Neural cell (in vitro differentiated cells): ENCODE results near the gene C2orf72. TPM values are rescaled to one million over a fixed set of nuclear protein-coding genes. Genes with fewer than 3 reads are reported as not detected.

ENCODE experiments used
- H2AFZ ChIP-seq: fragments of 200-600, 300-800 bp; sonication (generic), shearing (Covaris generic); 2 replicates; pipeline ENCODE4 v1.6.0; 2014; ENCODE audit warnings: low read depth, mild to moderate bottlenecking, antibody characterized with exemption, low read length, moderate library complexity
- H3F3A ChIP-seq: fragments of 200-600 bp; shearing (Covaris generic); 2 replicates; pipeline ENCODE4 v1.6.1; 2016; ENCODE audit warnings: mild to moderate bottlenecking, moderate library complexity, mixed read lengths, antibody characterized with exemption, low read length; ENCODE audit not compliant: insufficient read depth, poor library complexity, severe bottlenecking
- H3K27ac ChIP-seq: fragments of 200-600, 300-800 bp; sonication (generic), shearing (Covaris generic); 2 replicates; pipeline ENCODE4 v1.5.1; 2014; ENCODE audit warnings: mild to moderate bottlenecking, low read length, moderate library complexity
- H3K27me3 ChIP-seq: fragments of 300-800, 200-600 bp; sonication (generic), shearing (Covaris generic); 2 replicates; pipeline ENCODE4 v1.6.0; 2014; ENCODE audit warnings: mild to moderate bottlenecking, low read depth, low read length, moderate library complexity; ENCODE audit not compliant: insufficient read depth
- H3K36me3 ChIP-seq: fragments of 300-800, 200-600 bp; sonication (generic), shearing (Covaris generic); 2 replicates; pipeline ENCODE4 v1.5.1; 2014; ENCODE audit warnings: mild to moderate bottlenecking, antibody characterized with exemption, low read length, moderate library complexity; ENCODE audit not compliant: insufficient read depth
- H3K4me2 ChIP-seq: fragments of 300-800, 200-600 bp; sonication (generic), shearing (Covaris generic); 2 replicates; pipeline ENCODE4 v1.6.0; 2014; ENCODE audit warnings: mild to moderate bottlenecking, low read length
- H3K4me3 ChIP-seq: fragments of 300-800, 200-600 bp; sonication (generic), shearing (Covaris generic); 2 replicates; pipeline ENCODE4 v1.5.1; 2014; ENCODE audit warnings: mild to moderate bottlenecking, low read length, moderate library complexity
- H3K79me2 ChIP-seq: fragments of 200-600 bp; shearing (Covaris generic); replicated peaks from 2 replicates; pipeline ENCODE4 v1.6.0; 2014; ENCODE audit warnings: mild to moderate bottlenecking, low read length, moderate library complexity; ENCODE audit not compliant: insufficient read depth
- H3K9ac ChIP-seq: fragments of 300-800, 200-600 bp; sonication (generic), shearing (Covaris generic); 2 replicates; pipeline ENCODE4 v1.6.1; 2016; ENCODE audit warnings: mild to moderate bottlenecking, low read length, mixed read lengths
- H3K9me2 ChIP-seq: fragments of 200-600 bp; shearing (Covaris generic); 2 replicates; pipeline ENCODE4 v1.6.1; 2016; ENCODE audit warnings: mild to moderate bottlenecking, low read length, mixed read lengths; ENCODE audit not compliant: insufficient read depth
- H3K9me3 ChIP-seq: fragments of 200-600, 300-800 bp; sonication (generic), shearing (Covaris generic); 2 replicates; pipeline ENCODE4 v1.6.1; 2016; ENCODE audit warnings: mild to moderate bottlenecking, mixed run types, low read length, moderate library complexity, mixed read lengths
- H4K20me1 ChIP-seq: fragments of 200-600 bp; shearing (Covaris generic); 2 replicates; pipeline ENCODE4 v1.6.1; 2016; ENCODE audit warnings: mild to moderate bottlenecking, mixed run types; ENCODE audit not compliant: insufficient read depth
- EP300 ChIP-seq: fragments of 450-650 bp; conservative IDR thresholded peaks from 2 replicates; pipeline ENCODE4 v1.6.1; 2014; ENCODE audit warnings: antibody characterized with exemption, mild to moderate bottlenecking, moderate library complexity; ENCODE audit not compliant: poor library complexity, severe bottlenecking
- EZH2 ChIP-seq: fragments of 200-600, 300-800 bp; shearing (Covaris generic), sonication (generic); IDR thresholded peaks from 2 replicates; pipeline ENCODE4 v1.6.1; 2014; ENCODE audit warnings: antibody characterized with exemption, low read length, borderline replicate concordance, mild to moderate bottlenecking; ENCODE audit not compliant: insufficient read depth, poor library complexity, severe bottlenecking
- MXI1 ChIP-seq: fragments of 450-650 bp; conservative IDR thresholded peaks from 2 replicates; pipeline ENCODE4 v1.6.1; 2014; ENCODE audit warnings: antibody characterized with exemption, mild to moderate bottlenecking; ENCODE audit not compliant: poor library complexity, severe bottlenecking
- POLR2AphosphoS5 ChIP-seq: IDR thresholded peaks from 2 replicates; pipeline ENCODE4 v1.6.1; 2012
- RAD21 ChIP-seq: fragments of 450-650 bp; conservative IDR thresholded peaks from 2 replicates; pipeline ENCODE4 v1.6.1; 2014; ENCODE audit warnings: antibody characterized with exemption, mild to moderate bottlenecking, moderate library complexity
- REST ChIP-seq: IDR thresholded peaks from 2 replicates; pipeline ENCODE4 v1.6.1; 2012; ENCODE audit warnings: borderline replicate concordance
- SMC3 ChIP-seq: fragments of 450-650 bp; conservative IDR thresholded peaks from 2 replicates; pipeline ENCODE4 v1.6.1; 2014; ENCODE audit warnings: antibody characterized with exemption, mild to moderate bottlenecking, moderate library complexity; ENCODE audit not compliant: poor library complexity
- TAF1 ChIP-seq: IDR thresholded peaks from 2 replicates; pipeline ENCODE4 v1.6.1; 2012; ENCODE audit warnings: low read depth
- polyA plus RNA-seq: library from polyadenylated mRNA; depleted of rRNA; stranded (reverse); fragments of >200 nt; gene quantifications from 2 replicates; pipeline ENCODE4 v1.2.3, GENCODE V29; 2014
- TF ChIP-seq, protein P1 (sequence below): fragments of 450-650 bp; IDR thresholded peaks from 2 replicates; pipeline ENCODE4 v1.5.1; 2014; ENCODE audit warnings: antibody characterized with exemption, mild to moderate bottlenecking, moderate library complexity; ENCODE audit not compliant: poor library complexity, severe bottlenecking

The C2orf72 gene
- polyA plus RNA-seq, 1 donor from 2014 or later, result 37.7 TPM

- Histone ChIP-seq H3K79me2 (no peaks in the 10 kb centered on the region), H3K4me2 (no peak overlapping the region), H3K27ac (no peak overlapping the region), H3F3A (no peaks in the 10 kb centered on the region), H3K9me2 (no peaks in the 10 kb centered on the region), H3K4me3 (no peak overlapping the region), H4K20me1 (no peaks in the 10 kb centered on the region), H3K27me3 (no peaks in the 10 kb centered on the region), H3K9ac (no peak overlapping the region), H2AFZ (no peak overlapping the region), H3K9me3 (no peaks in the 10 kb centered on the region), H3K36me3 (no peaks in the 10 kb centered on the region)
- TF ChIP-seq EP300 (no peak), SMC3 (no peak), MXI1 (no peak), TAF1 (no peak), EZH2 (no peak), POLR2AphosphoS5 (no peak), RAD21 (no peak), REST (no peak)
- TF ChIP-seq, protein P1, sequence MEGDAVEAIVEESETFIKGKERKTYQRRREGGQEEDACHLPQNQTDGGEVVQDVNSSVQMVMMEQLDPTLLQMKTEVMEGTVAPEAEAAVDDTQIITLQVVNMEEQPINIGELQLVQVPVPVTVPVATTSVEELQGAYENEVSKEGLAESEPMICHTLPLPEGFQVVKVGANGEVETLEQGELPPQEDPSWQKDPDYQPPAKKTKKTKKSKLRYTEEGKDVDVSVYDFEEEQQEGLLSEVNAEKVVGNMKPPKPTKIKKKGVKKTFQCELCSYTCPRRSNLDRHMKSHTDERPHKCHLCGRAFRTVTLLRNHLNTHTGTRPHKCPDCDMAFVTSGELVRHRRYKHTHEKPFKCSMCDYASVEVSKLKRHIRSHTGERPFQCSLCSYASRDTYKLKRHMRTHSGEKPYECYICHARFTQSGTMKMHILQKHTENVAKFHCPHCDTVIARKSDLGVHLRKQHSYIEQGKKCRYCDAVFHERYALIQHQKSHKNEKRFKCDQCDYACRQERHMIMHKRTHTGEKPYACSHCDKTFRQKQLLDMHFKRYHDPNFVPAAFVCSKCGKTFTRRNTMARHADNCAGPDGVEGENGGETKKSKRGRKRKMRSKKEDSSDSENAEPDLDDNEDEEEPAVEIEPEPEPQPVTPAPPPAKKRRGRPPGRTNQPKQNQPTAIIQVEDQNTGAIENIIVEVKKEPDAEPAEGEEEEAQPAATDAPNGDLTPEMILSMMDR, result no peak
Measured at GRCh38 chr2:231050018-231050901, 12.9 kb downstream of the C2orf72 start.

DNA sequence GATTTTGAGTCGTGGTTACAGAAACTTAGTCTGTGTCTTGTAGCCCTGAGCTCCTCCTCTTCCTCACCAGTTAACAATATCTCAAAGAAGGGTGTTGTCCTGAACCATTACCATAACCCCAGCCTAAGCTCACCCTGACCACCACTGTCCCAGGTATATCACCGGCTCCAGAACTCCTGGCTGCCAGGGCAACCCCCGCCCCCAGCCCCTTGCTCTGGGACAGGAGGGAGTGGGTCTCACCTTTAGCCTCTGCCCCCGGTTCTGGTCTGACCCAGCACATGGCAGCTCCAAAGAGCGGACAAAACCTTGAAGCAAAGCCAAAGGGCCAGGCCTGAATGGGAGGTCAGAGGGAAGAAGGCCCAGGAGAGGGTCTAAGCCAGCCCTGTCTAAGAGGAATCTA, 13.8 kb downstream of the C2orf72 start:
- Histone ChIP-seq H3F3A (no peaks in the 10 kb centered on the region), H3K4me3 (no peak overlapping the region), H2AFZ (no peak overlapping the region), H3K36me3 (no peaks in the 10 kb centered on the region), H4K20me1 (no peaks in the 10 kb centered on the region), H3K4me2 (no peak overlapping the region), H3K9me2 (no peaks in the 10 kb centered on the region), H3K27ac (no peak overlapping the region), H3K79me2 (no peaks in the 10 kb centered on the region), H3K9me3 (no peaks in the 10 kb centered on the region), H3K9ac (no peak overlapping the region), H3K27me3 (no peaks in the 10 kb centered on the region)
- TF ChIP-seq POLR2AphosphoS5 (no peak), TAF1 (no peak), REST (no peak), SMC3 (no peak), MXI1 (no peak), EP300 (no peak), EZH2 (no peak), RAD21 (no peak)
- TF ChIP-seq, protein P1, result no peak
